HG03354 (cell line): Measurements from ENCODE around the gene B2M.
"Not testable (repeated sequence)": the region's sequence is repeated elsewhere in the genome, so short reads cannot be mapped to it uniquely, and the experiment has no call there.

Experiments used
- ATAC-seq: cut with Tn5 transposase; IDR thresholded peaks from one replicate; pipeline ENCODE4 v1.9.1; 2021; ENCODE audit warnings: mild to moderate bottlenecking; ENCODE audit not compliant: unreplicated experiment, poor library complexity, severe bottlenecking

The B2M gene

GRCh38 chr15:44695294-44695693 is 16.0 kb upstream of the B2M start:
- no peak for ATAC-seq

DNA sequence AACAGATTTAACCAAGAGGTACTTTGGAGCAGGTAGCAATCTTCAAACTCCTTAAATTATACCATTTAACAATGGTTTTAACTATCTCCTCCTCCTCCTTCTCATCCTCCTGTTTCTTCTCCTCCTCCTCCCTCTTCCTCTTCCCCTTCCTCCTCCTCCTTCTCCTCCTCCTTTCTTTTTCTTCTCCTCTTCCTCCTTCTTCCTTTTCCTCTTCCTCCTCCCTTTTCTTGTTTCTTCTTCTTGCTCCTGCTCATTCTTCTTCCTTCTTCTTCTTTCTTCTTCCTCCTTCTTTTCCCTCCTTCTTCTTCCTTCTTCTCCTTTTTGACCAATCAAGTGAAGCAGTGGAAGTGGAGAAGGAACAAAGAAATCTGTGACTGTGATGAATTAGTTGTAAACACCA is 14.3 kb upstream of the B2M start:
- ATAC-seq = no peak

DNA sequence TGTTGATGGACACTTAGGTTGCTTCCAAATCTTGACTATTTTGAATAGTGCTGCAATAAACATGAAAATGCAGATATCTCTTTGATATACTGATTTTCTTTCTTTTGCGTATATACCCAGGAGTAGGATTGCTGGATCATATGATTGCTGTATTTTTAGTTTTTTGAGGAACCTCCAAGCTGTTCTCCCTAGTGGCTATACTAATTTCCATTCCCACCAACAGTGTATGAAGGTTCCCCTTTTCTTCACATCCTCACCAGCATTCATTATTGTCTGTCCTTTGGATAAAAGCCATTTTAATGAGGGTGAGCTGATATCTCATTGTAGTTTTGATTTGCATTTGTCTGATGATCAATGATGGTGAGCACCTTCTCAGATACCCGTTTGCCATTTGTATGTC is 12.7 kb upstream of the B2M start:
- no peak for ATAC-seq

GRCh38 chr15:44700676-44701075 is 10.6 kb upstream of the B2M start:
- not testable (repeated sequence) for ATAC-seq

- ATAC-seq = no peak
These were observed 5.3 kb upstream of the B2M start for GRCh38 chr15:44705986-44706385.

GRCh38 chr15:44706401-44706800 is 4.9 kb upstream of the B2M start:
- ATAC-seq = no peak

GRCh38 chr15:44706946-44707636 is 4.2 kb upstream of the B2M start:
- no peak for ATAC-seq

GRCh38 chr15:44710236-44711095 is 851 bp upstream of the B2M start:
- ATAC-seq = peak; percentile 35

DNA sequence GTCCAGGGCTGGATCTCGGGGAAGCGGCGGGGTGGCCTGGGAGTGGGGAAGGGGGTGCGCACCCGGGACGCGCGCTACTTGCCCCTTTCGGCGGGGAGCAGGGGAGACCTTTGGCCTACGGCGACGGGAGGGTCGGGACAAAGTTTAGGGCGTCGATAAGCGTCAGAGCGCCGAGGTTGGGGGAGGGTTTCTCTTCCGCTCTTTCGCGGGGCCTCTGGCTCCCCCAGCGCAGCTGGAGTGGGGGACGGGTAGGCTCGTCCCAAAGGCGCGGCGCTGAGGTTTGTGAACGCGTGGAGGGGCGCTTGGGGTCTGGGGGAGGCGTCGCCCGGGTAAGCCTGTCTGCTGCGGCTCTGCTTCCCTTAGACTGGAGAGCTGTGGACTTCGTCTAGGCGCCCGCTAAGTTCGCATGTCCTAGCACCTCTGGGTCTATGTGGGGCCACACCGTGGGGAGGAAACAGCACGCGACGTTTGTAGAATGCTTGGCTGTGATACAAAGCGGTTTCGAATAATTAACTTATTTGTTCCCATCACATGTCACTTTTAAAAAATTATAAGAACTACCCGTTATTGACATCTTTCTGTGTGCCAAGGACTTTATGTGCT is 527 bp downstream of the B2M start:
- peak; percentile 24 for ATAC-seq

GRCh38 chr15:44712346-44713005 is 1.2 kb downstream of the B2M start:
- no peak for ATAC-seq

GRCh38 chr15:44713006-44713966 is 2.0 kb downstream of the B2M start:
- ATAC-seq = no peak

- ATAC-seq = no peak
These were observed 4.0 kb downstream of the B2M start for GRCh38 chr15:44715142-44715796.

- ATAC-seq = no peak
These were observed 4.5 kb downstream of the B2M start for GRCh38 chr15:44715797-44716334.

DNA sequence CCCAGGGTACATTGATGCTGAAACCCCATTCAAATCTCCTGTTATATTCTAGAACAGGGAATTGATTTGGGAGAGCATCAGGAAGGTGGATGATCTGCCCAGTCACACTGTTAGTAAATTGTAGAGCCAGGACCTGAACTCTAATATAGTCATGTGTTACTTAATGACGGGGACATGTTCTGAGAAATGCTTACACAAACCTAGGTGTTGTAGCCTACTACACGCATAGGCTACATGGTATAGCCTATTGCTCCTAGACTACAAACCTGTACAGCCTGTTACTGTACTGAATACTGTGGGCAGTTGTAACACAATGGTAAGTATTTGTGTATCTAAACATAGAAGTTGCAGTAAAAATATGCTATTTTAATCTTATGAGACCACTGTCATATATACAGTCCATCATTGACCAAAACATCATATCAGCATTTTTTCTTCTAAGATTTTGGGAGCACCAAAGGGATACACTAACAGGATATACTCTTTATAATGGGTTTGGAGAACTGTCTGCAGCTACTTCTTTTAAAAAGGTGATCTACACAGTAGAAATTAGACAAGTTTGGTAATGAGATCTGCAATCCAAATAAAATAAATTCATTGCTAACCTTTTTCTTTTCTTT is 5.8 kb downstream of the B2M start:
- ATAC-seq = no peak

DNA sequence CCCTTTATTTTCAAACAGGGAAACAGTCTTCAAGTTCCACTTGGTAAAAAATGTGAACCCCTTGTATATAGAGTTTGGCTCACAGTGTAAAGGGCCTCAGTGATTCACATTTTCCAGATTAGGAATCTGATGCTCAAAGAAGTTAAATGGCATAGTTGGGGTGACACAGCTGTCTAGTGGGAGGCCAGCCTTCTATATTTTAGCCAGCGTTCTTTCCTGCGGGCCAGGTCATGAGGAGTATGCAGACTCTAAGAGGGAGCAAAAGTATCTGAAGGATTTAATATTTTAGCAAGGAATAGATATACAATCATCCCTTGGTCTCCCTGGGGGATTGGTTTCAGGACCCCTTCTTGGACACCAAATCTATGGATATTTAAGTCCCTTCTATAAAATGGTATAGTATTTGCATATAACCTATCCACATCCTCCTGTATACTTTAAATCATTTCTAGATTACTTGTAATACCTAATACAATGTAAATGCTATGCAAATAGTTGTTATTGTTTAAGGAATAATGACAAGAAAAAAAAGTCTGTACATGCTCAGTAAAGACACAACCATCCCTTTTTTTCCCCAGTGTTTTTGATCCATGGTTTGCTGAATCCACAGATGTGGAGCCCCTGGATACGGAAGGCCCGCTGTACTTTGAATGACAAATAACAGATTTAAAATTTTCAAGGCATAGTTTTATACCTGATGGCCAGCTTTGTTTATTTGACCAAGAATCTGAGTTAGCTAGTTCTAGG is 7.0 kb downstream of the B2M start:
- no peak for ATAC-seq

DNA sequence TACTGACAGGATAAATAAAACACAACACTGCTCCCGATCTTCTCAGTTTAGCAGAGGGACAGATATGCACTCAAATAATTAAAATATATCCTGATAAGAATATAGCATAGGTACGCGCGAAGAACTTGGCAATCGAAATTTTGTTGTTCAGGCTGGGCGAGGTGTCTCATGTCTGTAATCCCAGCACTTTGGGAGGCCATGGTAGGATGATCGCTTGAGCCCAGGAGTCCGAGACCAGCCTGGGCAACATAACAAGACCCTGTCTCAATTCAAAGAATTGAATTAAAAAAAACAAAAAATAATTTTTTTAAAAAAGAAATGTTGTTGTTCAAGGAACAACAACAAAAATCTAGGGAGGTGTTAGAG is 7.6 kb downstream of the B2M start:
- ATAC-seq = no peak

DNA sequence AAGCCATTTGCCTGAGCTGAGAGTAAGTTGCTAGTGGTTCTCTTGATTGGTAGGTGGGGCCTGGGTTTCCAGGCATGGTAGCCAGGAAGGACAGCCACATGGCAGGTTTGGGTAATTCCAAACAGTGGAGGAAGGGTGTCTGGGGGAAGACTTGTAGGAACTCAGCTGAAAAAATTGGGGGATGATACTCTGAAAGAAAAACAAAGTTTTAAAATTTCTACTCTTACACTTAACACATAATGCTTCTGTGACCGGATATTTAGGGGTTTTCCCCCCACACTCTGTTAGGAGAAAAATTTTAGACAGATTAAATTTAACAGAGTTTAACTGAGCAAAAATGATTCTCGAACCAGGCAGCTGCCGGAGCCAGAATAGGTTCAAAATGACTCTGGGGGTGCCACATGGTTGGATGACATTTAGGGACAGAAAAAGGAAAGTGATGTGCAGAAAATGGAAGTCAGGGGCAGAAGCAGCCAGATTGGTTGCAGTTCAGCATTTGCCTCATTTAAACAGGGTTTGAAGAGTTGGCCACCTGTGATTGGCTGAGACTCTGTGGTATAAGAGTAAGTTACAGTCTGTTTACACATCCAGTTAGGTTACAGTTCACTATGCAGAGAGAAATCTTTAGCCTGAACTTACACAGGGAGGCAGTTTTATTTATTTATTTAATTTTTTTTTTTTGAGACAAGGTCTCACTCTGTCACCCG is 8.1 kb downstream of the B2M start:
- ATAC-seq = peak; percentile 57
